ENCODE data around the gene RHBDL3.
A peak's percentile ranks its signal among the peaks of the same experiment; 100 is the strongest.
"Not testable (repeated sequence)": the region's sequence is repeated elsewhere in the genome, so short reads cannot be mapped to it uniquely, and the experiment has no call there.

RHBDL3 gene

GRCh38 chr17:32265192-32265923 lies at the start of gene RHBDL3:
Gene RHBDL3, plus strand, starts transcription at chr17:32265832. Its CDS starts 358 bp downstream, at chr17:32266190.
- DNase-seq (ENCODE audit: low spot score), result no peak

DNA sequence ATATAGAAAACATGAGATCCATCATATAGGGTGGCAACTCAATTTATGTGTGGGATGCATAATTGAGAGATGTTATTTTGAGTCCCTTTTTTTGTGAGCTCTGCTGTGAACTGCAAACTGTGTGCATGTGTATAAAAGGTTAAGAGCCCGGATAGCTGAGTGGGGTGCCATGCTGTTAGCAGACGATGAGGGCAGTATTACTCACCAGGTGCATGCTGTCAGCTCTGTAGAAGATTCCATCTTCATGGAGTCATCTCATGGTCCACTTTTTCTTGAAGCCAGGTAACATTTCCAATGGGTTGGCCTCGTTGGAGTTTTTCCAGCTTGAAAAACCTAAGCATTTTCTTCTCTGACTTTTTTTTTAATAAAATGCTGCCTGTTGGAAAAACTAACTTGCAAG lies 43.0 kb upstream of the RHBDL3 start:
- no peak for DNase-seq (ENCODE audit: low spot score)

DNA sequence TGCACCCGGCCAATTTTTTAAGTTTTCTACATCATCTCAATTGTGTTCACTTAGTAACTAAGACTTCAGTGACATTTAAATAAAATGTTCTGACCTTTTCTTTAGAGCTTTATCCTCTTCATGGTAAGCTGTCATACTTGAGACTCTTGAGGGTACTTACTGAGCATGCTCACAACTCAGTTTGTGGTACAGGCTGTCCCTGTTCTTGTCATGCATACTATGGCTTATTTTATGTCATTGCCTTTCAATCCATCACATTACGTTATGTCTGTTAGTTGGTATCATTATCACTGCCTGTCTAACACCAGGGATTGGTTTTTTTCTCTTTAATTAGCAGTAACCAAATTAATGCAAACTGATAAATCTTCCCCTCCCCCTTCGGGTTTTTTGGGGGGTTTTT lies 41.9 kb upstream of the RHBDL3 start:
- no peak for DNase-seq (ENCODE audit: low spot score)

DNA sequence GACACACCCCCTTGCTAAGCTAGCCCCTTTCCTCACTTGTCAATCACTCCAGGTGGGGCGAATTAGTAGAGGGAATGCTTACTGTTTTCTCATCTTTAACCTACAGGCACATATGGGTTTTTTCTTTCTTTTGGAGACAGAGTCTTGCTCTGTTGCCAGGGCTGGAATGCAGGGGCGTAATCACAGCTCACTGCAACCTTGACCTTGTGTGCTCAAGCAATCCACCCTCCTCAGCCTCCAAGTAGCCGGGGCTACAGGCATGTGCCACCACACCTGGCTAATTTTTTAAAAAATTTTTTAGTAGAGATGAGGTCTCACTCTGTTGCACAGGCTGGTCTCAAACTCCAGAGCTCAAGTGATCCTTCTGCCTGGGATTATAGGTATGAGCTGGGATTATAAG lies 38.7 kb upstream of the RHBDL3 start:
- DNase-seq (ENCODE audit: low spot score), result no peak

- DNase-seq (ENCODE audit: low spot score), result no peak
Observed at GRCh38 chr17:32227910-32228309, 37.7 kb upstream of the RHBDL3 start.

GRCh38 chr17:32235588-32235987 lies 30.0 kb upstream of the RHBDL3 start:
- DNase-seq (ENCODE audit: low spot score), result no peak

DNA sequence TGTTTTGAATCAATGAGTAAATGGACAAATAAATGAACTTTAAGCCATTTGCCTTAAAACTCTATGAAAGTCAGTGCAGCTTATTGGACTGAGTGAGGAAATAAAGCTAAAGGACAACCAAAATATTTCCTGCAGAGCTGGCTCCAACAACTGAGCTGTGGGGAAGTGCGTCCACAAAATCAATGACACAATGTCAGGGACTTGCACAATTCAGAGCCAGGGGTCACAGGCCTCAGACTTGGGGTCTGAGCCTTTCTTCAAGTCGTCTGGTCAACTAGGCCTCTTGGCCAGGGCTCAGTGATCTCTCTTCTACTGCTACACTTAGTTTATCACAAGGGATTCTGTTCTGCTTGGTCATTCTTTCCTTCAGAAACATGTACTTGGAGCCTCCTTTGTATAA lies 26.2 kb upstream of the RHBDL3 start:
- DNase-seq (ENCODE audit: low spot score), result no peak

DNA sequence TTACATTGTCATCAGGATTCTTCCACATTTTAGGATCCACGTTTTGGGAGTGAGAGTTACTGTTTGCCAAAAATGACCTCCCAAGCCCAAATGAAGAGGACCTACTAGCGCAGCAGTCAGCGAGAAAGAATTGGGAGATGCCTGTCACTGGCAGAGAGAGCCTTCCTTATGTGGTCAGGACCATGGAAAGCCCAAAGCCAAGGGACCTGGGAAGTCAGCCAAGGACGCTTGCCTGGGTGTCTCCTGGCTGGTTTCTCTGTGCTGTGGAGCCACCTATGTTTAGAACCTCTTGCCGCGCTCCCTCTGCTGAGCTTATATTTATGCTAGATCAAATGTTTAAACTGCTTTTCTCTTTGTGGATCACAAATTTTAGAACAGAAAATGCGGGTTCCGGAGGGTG lies 24.9 kb upstream of the RHBDL3 start:
- DNase-seq (ENCODE audit: low spot score), result no peak

DNA sequence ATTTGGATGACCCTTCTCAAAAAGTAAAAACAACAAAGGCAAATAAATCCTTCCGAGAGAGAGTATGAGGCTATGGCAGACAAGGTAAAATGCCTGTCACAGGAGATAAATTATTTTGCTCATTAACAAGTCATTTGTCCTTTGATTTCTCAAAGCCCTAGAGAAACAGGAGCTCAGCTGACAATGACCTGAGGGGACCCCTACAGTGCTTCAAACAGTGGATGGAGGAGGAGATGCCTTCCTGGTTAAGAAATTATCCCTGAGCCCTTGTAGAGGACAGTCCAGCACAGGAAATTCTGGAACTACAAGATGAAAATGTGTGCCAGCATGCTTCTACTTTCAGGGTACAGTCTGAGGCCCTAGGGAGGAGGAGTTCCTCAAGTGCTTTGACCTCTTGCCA lies 24.0 kb upstream of the RHBDL3 start:
- no peak for DNase-seq (ENCODE audit: low spot score)

DNA sequence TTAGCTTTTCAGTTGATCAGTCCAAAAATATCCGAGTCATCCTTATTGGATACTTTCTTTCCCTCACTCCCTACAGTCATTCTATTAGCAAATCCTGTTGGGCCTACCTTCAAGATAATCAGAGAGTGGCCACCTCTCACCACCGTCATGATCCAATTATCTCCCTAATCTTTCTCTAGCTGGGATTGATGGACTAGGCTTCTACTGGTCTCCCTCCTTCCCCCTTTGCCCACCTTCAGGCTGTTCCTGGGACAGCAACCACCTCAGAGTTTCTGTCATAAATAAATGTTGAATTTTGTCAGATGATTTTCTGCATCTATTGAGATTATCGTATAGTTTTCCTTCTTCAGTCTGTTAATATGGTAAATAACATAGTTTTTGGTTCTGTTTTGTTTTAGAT lies 16.2 kb upstream of the RHBDL3 start:
- DNase-seq (ENCODE audit: low spot score), result no peak

GRCh38 chr17:32253117-32253611 lies 12.5 kb upstream of the RHBDL3 start:
- peak; percentile 81 for DNase-seq (ENCODE audit: low spot score)

DNA sequence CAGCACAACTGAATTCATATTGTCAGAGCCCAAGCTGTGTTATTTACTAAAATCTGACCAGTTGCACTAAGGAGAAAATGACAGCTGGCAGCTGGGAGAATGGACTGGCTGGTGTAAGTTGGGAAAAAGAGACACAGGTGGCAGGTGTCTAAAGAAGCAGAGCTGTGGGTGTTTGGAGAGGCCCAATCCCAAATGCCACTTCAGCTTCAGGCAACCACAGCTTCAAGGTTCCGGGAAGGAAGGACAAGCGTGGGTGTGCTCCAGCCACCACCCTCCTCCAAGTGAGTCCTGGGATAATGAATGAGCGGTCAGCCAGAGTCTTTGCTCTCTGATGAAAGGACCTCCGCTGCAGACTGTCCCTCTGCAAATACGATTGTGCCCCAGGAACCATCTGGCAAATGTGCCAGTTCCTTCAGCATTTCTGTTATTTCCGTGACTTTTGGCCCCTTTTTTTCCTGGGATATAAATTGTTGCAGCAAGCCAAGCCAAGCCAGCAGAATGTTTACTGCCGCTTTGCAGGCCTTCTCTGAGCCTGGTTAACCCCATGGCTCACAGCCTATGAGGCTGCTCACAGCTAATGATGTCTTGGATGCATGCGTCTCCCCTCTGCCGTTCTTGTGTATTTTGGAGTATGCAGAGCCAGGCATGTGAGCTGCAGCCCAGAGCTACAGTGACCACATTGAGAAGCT lies 9.5 kb upstream of the RHBDL3 start:
- DNase-seq (ENCODE audit: low spot score), result no peak

DNA sequence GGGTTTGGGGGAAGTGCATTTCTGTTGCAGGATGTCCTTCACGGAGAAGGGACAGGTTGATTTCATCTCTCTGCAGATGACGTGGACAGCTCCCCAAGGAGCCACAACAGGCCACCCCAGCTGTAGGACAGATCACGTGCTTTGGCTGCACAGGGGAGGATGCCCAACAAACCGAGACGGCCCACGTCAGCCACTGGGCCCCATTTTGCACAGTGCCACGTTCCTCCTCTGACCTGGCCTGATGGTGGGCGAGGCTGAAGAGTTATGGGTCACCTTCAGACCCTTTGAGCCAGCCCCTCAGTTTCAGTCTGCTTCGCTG lies 9.0 kb upstream of the RHBDL3 start:
- DNase-seq (ENCODE audit: low spot score), result no peak

GRCh38 chr17:32258383-32259140 lies 7.1 kb upstream of the RHBDL3 start:
- no peak for DNase-seq (ENCODE audit: low spot score)

GRCh38 chr17:32259586-32259985 lies 6.0 kb upstream of the RHBDL3 start:
- DNase-seq (ENCODE audit: low spot score), result no peak

DNA sequence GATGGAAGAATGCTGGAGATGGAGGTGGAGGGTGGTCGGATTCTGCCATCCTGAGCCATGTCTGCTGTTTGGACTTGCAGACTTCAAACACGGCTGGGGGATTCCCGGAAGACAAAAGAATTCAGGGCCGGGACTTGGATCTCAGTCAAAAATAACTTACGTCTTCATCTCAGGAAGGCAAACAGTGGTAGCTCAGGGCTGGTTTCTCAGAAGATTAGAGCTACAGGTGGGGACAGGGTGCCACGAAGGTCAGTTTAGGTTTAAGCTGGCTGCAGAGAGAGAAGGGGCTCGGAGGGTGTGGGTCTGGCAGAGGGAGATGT lies 4.3 kb upstream of the RHBDL3 start:
- no peak for DNase-seq (ENCODE audit: low spot score)

- DNase-seq (ENCODE audit: low spot score), result no peak
Observed at GRCh38 chr17:32261936-32262510, 3.6 kb upstream of the RHBDL3 start.

DNA sequence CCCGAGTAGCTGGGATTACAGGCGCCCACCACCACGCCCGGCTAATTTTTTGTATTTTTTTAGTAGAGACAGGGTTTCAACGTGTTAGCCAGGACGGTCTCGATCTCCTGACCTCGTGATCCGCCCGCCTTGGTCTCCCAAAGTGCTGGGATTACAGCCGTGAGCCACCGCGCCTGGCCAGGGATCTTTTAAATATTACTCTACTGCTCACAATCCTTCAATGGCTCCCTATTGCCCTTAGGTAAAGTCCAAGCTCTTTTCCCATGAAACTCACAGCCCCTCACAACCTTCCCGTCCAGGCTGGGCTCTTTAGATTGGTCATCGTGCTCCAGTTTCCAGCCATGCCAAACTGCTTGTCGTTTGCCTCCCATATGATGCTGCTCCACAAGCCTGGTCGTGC lies 2.1 kb upstream of the RHBDL3 start:
- not testable (repeated sequence) for DNase-seq (ENCODE audit: low spot score)

GRCh38 chr17:32264140-32264799 lies 1.4 kb upstream of the RHBDL3 start:
- DNase-seq (ENCODE audit: low spot score), result no peak

DNA sequence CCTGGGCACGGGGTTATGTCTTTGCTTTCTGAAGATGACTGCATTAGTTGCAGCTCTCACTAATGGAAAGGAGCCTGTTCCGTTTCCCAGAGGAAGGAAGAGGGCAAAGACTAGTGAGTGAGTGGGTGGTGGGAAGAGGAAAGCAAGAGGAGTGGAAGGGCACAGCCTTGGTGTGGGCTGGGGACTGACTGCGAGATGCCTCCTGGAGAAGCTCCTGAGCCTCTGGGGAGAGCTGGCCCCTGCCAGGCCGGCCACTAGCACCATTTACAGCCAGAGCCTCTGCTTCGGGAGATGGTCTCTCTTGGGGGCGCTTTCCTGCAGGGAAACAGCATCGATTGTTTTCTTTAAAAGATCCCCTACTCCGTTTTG lies 825 bp upstream of the RHBDL3 start:
- DNase-seq (ENCODE audit: low spot score), result no peak

- DNase-seq (ENCODE audit: low spot score), result no peak
Observed at GRCh38 chr17:32266051-32266388, 388 bp downstream of the RHBDL3 start.
